Measurements from ENCODE around the gene KRT33B.

KRT33B gene

GRCh38 chr17:41390411-41390938, 20.9 kb upstream of the KRT33B start:
- Histone ChIP-seq H3K9me3 (ENCODE audit: insufficient read depth, low read length) (peaks cover 6% of the 10 kb centered on the region; the same call in 1 of the 2 replicates), H3K36me3 (replicated peaks; ENCODE audit: low read depth, low read length) (no peaks in the 10 kb centered on the region), H3K27ac (ENCODE audit: low read length) (no peak overlapping the region), H3K4me2 (ENCODE audit: low read length) (no peak overlapping the region), H4K20me1 (ENCODE audit: insufficient read depth, low read length) (no peaks in the 10 kb centered on the region), H2AFZ (ENCODE audit: low read depth, low read length) (no peak overlapping the region), H3K27me3 (ENCODE audit: low read depth, low read length) (peaks cover 17% of the 10 kb centered on the region), H3K4me1 (ENCODE audit: low read length) (no peaks in the 10 kb centered on the region), H3K79me2 (ENCODE audit: low read length) (no peaks in the 10 kb centered on the region), H3K4me3 (ENCODE audit: low read length) (no peak overlapping the region), H3K9ac (ENCODE audit: low read length) (no peak overlapping the region)
- TF ChIP-seq, protein P1, sequence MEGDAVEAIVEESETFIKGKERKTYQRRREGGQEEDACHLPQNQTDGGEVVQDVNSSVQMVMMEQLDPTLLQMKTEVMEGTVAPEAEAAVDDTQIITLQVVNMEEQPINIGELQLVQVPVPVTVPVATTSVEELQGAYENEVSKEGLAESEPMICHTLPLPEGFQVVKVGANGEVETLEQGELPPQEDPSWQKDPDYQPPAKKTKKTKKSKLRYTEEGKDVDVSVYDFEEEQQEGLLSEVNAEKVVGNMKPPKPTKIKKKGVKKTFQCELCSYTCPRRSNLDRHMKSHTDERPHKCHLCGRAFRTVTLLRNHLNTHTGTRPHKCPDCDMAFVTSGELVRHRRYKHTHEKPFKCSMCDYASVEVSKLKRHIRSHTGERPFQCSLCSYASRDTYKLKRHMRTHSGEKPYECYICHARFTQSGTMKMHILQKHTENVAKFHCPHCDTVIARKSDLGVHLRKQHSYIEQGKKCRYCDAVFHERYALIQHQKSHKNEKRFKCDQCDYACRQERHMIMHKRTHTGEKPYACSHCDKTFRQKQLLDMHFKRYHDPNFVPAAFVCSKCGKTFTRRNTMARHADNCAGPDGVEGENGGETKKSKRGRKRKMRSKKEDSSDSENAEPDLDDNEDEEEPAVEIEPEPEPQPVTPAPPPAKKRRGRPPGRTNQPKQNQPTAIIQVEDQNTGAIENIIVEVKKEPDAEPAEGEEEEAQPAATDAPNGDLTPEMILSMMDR (IDR thresholded peaks at IDR 0.05; ENCODE audit: low read depth, low read length), result no peak
- no peak for TF ChIP-seq EZH2phosphoT487 (IDR thresholded peaks at IDR 0.05; ENCODE audit: low read depth)

DNA sequence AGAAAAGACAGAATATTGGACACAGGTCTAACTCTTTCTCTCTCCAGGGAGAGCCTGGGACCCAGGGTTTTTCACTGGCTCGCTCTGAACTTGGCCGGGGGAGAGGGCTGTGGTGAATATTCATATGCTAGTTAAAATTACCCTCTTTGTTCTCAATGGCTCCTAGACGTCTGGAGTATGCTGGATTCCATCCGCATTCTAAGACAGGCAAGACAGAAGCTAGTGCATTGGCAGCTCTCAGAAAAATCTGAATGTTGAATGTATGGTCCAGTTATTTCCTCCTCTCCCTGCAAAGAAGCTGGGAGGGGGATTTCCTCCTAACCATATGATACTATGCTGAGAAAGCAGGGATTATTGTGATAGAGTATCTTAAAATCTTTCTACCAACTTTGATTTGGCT, 18.1 kb upstream of the KRT33B start:
- Histone ChIP-seq H2AFZ (ENCODE audit: low read depth, low read length) (no peak overlapping the region), H4K20me1 (ENCODE audit: insufficient read depth, low read length) (no peaks in the 10 kb centered on the region), H3K27ac (ENCODE audit: low read length) (no peak overlapping the region), H3K9ac (ENCODE audit: low read length) (no peak overlapping the region), H3K79me2 (ENCODE audit: low read length) (no peaks in the 10 kb centered on the region), H3K9me3 (ENCODE audit: insufficient read depth, low read length) (peaks cover 6% of the 10 kb centered on the region; the same call in 1 of the 2 replicates), H3K27me3 (ENCODE audit: low read depth, low read length) (peaks cover 11% of the 10 kb centered on the region), H3K36me3 (replicated peaks; ENCODE audit: low read depth, low read length) (no peaks in the 10 kb centered on the region), H3K4me2 (ENCODE audit: low read length) (no peak overlapping the region), H3K4me3 (ENCODE audit: low read length) (no peak overlapping the region), H3K4me1 (ENCODE audit: low read length) (no peaks in the 10 kb centered on the region)
- TF ChIP-seq, protein P1 (IDR thresholded peaks at IDR 0.05; ENCODE audit: low read depth, low read length), result no peak
- TF ChIP-seq EZH2phosphoT487 (IDR thresholded peaks at IDR 0.05; ENCODE audit: low read depth), result no peak

DNA sequence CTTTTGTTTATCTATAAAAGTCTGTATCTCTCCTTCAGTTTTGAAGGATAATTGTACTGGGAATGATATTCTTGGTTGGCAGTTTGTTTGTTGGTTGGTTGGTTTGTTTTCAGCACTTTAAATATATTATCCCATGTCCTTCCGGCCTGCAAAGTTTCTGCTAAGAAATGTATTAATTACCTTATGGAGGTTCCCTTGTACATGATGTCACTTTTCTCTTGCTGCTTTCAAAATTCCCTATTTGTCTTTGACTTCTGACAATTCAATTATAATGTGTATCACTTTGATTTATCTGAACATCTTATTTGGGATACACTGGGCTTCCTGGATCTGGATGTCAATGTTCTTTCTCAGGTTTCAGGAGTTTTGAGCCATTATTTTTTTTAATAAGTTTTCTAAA, 16.6 kb upstream of the KRT33B start:
- H2AFZ ChIP-seq (ENCODE audit: low read depth, low read length), result no peak overlapping the region
- no peaks in the 10 kb centered on the region for H4K20me1 ChIP-seq (ENCODE audit: insufficient read depth, low read length)
- no peaks in the 10 kb centered on the region for H3K36me3 ChIP-seq (replicated peaks; ENCODE audit: low read depth, low read length)
- TF ChIP-seq EZH2phosphoT487 (IDR thresholded peaks at IDR 0.05; ENCODE audit: low read depth), result no peak
- TF ChIP-seq, protein P1 (IDR thresholded peaks at IDR 0.05; ENCODE audit: low read depth, low read length), result no peak
- no peaks in the 10 kb centered on the region for H3K79me2 ChIP-seq (ENCODE audit: low read length)
- H3K9ac ChIP-seq (ENCODE audit: low read length), result no peak overlapping the region
- no peak overlapping the region for H3K27ac ChIP-seq (ENCODE audit: low read length)
- no peak overlapping the region for H3K4me3 ChIP-seq (ENCODE audit: low read length)
- peaks cover 3% of the 10 kb centered on the region; the same call in 1 of the 2 replicates for H3K27me3 ChIP-seq (ENCODE audit: low read depth, low read length)
- no peaks in the 10 kb centered on the region for H3K4me1 ChIP-seq (ENCODE audit: low read length)
- H3K9me3 ChIP-seq (ENCODE audit: insufficient read depth, low read length), result peaks cover 6% of the 10 kb centered on the region; the same call in 1 of the 2 replicates
- no peak overlapping the region for H3K4me2 ChIP-seq (ENCODE audit: low read length)

GRCh38 chr17:41383690-41384089, 14.1 kb upstream of the KRT33B start:
- Histone ChIP-seq H3K27ac (ENCODE audit: low read length) (no peak overlapping the region), H3K4me3 (ENCODE audit: low read length) (no peak overlapping the region), H3K9me3 (ENCODE audit: insufficient read depth, low read length) (peaks cover 6% of the 10 kb centered on the region; the same call in 1 of the 2 replicates), H3K9ac (ENCODE audit: low read length) (no peak overlapping the region), H3K4me2 (ENCODE audit: low read length) (no peak overlapping the region), H3K4me1 (ENCODE audit: low read length) (no peaks in the 10 kb centered on the region), H3K27me3 (ENCODE audit: low read depth, low read length) (no peaks in the 10 kb centered on the region), H3K36me3 (replicated peaks; ENCODE audit: low read depth, low read length) (no peaks in the 10 kb centered on the region), H4K20me1 (ENCODE audit: insufficient read depth, low read length) (no peaks in the 10 kb centered on the region), H2AFZ (ENCODE audit: low read depth, low read length) (no peak overlapping the region), H3K79me2 (ENCODE audit: low read length) (no peaks in the 10 kb centered on the region)
- TF ChIP-seq, protein P1 (IDR thresholded peaks at IDR 0.05; ENCODE audit: low read depth, low read length), result no peak
- TF ChIP-seq EZH2phosphoT487 (IDR thresholded peaks at IDR 0.05; ENCODE audit: low read depth), result no peak
